ENCODE measurements around the gene ABCC1.

ABCC1 gene

DNA sequence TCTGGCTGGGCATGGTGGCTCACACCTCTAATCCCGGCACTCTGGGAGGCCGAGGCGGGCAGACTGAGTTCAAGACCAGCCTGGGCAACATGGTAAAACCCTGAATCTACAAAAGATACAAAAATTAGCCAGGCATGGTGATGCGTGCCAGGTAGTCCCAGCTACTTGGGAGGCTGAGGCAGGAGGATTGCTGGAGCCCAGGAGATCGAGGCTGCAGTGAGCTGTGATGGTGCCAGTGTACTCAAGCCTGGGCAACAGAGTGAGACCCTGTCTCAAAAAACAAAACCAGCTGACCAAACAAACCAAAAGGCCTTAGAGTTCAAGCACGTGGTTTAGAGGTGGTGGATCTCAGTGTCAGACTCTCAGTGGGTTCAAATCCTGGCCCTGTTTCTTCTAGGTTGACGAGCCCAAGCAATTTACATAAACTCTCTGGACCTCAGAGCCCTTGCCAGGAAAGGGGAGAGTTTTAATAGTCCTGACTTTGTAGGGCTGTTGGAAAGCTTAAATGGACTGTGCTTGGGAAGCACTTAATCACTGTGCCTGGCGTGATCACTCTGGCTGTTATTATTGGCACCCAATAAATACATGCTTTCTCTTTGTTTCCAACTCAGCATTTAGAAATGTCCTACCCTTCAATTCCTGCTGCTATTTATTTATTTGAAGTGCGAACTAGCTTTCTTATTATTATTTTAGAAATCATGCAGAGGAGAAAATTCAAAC lies 44.7 kb downstream of the ABCC1 start:
- DNase-seq: no peak

DNA sequence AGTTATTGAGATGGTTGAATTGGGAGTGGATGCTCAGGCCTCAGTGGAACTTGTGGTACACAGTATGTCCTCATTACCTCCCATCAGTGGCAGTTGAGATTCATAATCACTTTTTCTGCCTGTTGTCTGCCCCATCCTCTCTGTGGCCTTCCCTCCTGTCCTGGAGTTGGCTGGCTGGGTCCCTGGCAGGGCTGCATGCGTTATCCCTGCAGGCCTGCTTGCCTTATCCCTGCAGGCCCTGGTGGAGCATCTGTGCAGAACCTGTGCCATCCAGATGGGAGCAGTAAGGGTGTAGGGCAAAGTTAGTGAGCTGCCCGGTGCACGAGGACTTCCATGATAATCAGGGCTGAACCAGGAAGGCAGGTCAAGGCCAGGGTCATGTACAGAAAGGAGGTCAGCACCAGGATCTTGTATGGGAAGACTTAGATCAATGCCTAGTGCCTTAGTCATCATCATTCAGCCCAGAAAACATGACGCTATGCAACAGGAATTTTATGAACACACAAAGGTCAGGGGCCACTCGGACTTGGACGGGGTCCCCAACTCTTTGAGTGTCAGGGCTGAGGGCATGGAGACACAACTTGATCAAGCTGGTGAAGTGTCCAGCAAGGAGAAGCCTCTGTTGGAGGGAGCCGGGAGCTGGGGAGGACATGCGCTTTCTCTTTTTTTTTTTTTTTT lies 47.2 kb downstream of the ABCC1 start:
- DNase-seq: no peak

DNA sequence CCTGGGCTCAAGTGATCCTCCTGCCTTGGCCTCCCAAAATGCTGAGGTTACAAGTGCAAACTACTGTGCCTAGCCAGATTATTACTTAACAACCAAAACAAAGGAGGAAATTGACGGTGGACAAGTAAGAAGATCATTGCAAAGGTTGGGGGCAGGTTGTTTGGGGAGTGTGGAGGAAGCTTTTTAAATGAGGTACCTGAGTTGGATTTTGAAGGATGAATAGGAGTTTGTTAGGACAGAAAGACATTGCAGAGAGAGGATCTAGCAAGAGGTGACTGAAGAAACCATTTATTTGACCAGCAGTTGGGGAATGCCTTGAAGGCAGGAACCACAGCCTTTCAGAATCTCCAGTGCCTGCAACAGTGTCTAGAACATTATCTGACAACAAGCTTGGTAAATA lies 51.3 kb downstream of the ABCC1 start:
- no peak for DNase-seq

DNA sequence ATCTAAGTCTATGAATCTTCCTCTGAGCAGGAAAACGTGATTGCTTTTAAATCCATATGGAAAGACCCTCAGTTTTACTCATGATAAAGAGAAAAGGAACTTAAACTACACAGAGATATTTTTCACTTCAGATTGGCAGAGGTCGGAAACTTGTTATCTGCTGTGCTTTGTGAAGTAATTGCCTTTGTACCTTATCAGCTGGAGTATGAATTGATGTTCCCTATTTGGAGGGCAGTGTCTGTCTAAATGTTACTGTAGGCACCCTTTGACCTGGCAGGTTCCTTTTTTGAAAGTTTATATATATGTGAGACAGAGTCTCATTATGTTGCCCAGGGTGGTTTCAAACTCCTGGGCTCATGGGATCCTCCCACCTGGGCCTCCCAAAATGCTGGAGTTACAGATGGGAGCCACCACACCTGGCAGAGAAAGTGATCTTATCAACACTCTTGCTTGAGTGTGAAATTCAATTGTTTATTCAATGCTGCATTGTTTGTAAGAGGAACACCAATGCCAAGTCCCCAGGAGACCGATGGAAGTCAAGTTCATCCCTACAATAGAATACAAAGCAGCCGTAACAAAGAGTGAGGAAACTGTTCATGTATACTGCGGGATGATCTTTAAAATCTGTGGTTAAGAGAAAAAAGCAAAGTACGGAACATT lies 52.3 kb downstream of the ABCC1 start:
- no peak for DNase-seq

DNA sequence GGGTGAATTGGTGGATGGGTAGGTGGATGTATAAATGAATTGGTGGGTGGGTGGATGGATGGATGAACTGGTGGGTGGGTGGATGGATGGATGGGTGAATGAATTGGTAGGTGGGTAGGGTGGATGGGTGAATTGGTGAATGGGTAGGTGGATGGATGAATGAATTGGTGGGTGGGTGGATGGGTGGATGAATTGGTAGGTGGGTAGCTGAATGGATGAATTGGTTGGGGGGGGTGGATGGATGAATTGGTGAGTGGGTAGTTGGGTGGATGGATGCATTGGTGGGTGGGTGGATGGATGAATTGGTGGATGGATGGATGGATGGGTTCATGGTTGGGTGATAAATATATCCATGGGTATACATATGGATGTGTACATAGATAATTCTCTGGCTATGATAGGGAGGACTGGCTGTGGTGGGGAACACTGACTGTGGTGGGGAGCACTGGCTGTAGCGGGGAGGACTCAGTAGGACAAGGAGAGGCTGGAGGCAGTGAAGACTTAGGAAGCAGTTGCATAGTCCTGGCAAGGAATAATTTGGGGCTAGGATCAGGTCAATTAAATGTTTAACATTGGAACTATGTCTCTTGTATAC lies 54.4 kb downstream of the ABCC1 start:
- no peak for DNase-seq

- DNase-seq: no peak
These were observed 54.9 kb downstream of the ABCC1 start for GRCh38 chr16:16004314-16004749.

GRCh38 chr16:16005721-16006120 lies 56.3 kb downstream of the ABCC1 start:
- DNase-seq: no peak

DNA sequence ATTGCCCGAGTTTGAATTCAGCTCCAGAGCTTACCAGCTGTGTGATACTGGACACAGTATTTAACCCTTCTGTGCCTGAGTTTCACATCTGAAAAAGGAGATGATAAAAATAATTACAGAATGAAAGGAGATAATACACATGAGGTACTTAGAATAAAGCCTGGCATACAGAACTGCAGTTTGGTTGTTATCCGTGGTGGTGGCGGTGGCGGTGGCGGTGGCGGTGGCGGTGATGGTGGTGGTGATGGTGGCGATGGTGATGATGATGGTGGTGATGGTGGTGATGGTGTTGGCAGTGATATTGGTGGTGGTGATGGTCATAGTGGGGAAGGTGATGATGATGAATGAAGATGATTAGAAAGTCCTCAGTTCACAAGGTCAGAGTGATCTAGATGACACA lies 57.2 kb downstream of the ABCC1 start:
- DNase-seq: no peak

DNA sequence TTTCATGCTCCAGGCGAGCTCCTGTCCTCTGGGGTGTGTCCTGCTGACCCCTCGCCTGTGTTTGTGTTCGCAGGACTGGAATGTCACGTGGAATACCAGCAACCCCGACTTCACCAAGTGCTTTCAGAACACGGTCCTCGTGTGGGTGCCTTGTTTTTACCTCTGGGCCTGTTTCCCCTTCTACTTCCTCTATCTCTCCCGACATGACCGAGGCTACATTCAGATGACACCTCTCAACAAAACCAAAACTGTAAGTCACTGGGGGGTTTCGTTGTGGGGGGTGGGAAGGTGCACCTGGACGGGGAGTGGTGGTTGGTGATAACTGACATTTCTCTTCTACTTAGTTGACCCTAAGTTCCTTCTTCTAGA lies 58.3 kb downstream of the ABCC1 start:
- DNase-seq: no peak

- DNase-seq: no peak
These were observed 59.2 kb downstream of the ABCC1 start for GRCh38 chr16:16008666-16009065.

DNA sequence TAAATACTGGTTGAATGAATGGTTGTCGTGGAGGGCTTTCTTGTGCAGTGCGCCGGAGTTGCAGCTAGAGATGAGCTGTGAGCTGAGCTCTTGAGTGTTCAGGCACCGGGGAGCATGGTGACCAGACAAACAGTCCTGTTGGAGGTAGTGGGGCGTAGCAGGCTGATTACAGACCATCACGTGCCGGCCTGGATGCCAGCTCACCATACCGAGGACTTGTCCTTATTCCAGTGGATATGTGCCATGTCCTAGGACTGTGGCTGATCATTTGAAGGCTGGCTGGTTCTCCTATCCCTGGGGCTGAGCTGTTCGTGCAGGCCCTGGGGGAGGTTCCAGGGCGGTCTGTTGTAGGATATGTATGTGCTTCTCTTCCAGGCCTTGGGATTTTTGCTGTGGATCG lies 60.0 kb downstream of the ABCC1 start:
- DNase-seq: no peak

DNA sequence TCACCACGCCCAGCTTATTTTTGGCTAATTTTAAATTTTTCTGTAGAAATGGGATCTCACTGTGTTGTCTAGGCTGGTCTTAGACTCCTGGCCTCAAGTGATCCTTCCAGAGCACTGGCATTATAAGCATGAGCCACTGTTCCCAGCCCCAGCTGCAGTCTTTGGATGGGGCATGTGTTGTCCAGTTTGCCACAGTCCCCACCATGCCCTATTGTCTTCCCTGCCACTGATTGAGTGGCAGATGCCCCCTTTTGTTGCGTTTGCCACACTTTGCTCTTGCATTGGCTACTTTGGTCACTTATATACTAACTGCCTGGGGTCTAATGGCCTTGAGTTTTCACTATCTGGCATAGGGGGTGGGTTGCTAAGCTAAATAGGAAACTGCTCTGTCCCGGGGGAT lies 60.8 kb downstream of the ABCC1 start:
- DNase-seq: no peak

- no peak for DNase-seq
These were observed 62.7 kb downstream of the ABCC1 start for GRCh38 chr16:16012144-16012543.

DNA sequence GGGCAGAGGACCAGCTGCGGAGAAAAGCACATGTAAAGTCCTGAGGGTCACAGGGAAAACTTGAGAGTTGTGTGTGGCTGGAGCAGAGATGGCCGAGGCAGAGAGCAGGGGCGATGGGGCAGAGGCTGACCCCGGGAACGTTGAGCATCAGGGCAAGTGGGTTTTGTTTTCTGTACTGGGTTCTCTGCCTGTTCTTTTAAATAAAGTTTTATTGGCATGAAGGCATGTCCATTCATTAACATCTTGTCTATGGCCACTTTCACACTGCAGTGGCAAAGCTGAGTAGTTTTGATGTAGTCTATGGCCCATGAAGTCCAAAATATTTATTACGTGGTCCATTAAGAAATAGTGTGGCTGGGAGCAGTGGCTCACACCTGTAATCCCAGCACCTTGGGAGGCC lies 64.4 kb downstream of the ABCC1 start:
- no peak for DNase-seq

- DNase-seq: peak; percentile 97
These were observed 65.2 kb downstream of the ABCC1 start for GRCh38 chr16:16014329-16015224.

- peak; percentile 81 for DNase-seq
These were observed 66.4 kb downstream of the ABCC1 start for GRCh38 chr16:16015849-16016248.

DNA sequence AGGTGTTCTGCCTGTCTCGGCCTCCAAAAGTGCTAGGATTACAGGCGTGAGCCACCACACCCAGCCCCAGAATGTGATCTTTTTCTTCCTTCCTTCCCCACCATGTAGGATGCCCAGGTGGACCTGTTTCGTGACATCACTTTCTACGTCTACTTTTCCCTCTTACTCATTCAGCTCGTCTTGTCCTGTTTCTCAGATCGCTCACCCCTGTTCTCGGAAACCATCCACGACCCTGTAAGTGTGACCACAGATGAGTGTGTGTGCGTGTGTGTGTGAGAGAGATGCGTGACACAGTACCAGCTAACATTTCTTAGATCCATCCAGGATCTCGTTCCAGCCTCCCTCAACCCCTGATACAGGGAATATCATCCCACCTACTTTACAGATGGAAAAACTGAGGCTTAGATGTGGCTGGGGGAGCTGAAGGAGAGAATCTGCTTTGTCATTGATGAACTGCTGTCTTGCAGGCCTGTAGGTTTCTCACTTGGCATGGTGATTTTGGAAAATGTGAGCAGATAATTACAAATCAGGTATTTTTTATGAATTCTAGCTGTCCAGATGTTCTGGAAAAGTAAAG lies 67.1 kb downstream of the ABCC1 start:
- no peak for DNase-seq

- no peak for DNase-seq
These were observed 68.4 kb downstream of the ABCC1 start for GRCh38 chr16:16017812-16018211.

GRCh38 chr16:16018705-16019104 lies 69.3 kb downstream of the ABCC1 start:
- DNase-seq: no peak

GRCh38 chr16:16019488-16019887 lies 70.1 kb downstream of the ABCC1 start:
- no peak for DNase-seq

DNA sequence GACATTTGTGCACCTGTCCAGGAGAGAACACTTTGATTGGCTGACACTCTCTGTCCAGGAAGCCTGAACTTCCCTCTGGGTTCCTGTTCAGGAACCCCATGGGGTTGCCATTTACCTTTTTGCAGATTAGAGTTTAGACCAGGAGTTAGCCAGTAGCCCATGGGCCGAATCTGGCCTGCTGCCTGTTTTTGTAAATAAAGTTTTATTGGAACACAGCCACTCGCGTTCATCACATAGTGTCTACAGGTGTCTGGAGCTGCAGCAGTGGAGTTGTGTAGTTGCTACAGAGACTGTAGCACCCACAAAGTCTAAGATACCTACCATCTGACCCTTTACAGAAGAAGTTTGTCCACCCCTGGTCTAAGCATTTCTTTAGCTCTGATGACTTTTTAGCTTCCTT lies 70.9 kb downstream of the ABCC1 start:
- DNase-seq: no peak

DNA sequence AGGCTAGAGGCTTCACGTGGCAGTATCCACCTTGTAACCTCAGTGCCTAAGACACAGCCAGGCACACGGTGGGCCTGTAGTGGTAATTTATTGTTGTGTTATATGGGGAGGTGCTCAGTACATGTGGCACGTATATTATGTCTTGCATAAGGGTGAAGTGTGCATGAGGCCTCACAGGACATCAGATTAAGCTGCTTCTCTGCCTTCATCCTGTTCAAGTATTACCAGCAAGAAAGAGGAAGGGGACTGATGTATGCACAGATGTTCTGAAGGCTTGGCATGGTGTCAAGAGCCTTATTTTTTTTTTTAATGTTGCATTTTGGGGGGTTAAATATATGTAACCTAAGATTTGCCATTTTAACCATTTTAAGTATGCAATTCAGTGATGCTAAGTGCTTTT lies 71.6 kb downstream of the ABCC1 start:
- DNase-seq: no peak

GRCh38 chr16:16021646-16021987 lies 72.2 kb downstream of the ABCC1 start:
- DNase-seq: no peak

Measured in NCI-H2171 (cell line).